MM.1S (cell line): Measurements from ENCODE around the gene TMCC1.
"Not testable (repeated sequence)": the region's sequence is repeated elsewhere in the genome, so short reads cannot be mapped to it uniquely, and the experiment has no call there.

ENCODE experiments used
- EZH2 ChIP-seq: fragments of 300-600 bp; sonication (generic); optimal IDR thresholded peaks from 2 replicates; pipeline ENCODE3; 2017; ENCODE audit warnings: low read depth, mild to moderate bottlenecking, antibody characterized with exemption, low read length, mixed read lengths
- TF ChIP-seq, protein P1 (sequence below): fragments of 300-600 bp; sonication (generic); IDR thresholded peaks from 2 replicates; pipeline ENCODE4 v1.5.1; 2016; ENCODE audit warnings: antibody characterized with exemption, low read length, mixed read lengths

DNA sequence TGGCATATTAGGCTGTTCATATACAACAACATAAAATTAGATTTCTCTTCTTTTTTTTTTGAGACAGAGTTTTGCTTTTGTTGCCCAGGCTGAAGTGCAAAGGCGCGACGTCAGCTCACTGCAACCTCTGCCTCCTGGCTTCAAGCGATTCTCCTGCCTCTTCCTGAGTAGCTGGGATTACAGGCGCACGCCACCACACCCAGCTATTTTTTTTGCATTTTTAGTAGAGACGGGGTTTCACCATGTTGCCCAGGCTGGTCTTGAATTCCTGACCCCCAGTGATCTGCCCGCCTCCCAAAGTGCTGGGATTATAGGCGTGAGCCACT lies 218.8 kb downstream of the TMCC1 start:
- TF ChIP-seq, protein P1, sequence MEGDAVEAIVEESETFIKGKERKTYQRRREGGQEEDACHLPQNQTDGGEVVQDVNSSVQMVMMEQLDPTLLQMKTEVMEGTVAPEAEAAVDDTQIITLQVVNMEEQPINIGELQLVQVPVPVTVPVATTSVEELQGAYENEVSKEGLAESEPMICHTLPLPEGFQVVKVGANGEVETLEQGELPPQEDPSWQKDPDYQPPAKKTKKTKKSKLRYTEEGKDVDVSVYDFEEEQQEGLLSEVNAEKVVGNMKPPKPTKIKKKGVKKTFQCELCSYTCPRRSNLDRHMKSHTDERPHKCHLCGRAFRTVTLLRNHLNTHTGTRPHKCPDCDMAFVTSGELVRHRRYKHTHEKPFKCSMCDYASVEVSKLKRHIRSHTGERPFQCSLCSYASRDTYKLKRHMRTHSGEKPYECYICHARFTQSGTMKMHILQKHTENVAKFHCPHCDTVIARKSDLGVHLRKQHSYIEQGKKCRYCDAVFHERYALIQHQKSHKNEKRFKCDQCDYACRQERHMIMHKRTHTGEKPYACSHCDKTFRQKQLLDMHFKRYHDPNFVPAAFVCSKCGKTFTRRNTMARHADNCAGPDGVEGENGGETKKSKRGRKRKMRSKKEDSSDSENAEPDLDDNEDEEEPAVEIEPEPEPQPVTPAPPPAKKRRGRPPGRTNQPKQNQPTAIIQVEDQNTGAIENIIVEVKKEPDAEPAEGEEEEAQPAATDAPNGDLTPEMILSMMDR: not testable (repeated sequence)
- TF ChIP-seq EZH2: not testable (repeated sequence)
